Panc1 (cell line): ENCODE results near the gene PAX3. TPM values are rescaled to one million over a fixed set of nuclear protein-coding genes. Genes with fewer than 3 reads are reported as not detected.

Source experiments
- ATAC-seq: fragments of 200-7000 bp; cut with Tn5 transposase; 2 replicates; pipeline ENCODE4 v1.9.1; 2020; ENCODE audit warnings: mild to moderate bottlenecking, moderate library complexity
- BruUV-seq: library from RNA; stranded (reverse); fragments of 400-500 nt; replicated peaks from 2 replicates; lab custom pipeline; 2021; lab: Mats Ljungman, UMichigan
- CTCF ChIA-PET: fragments of 300-600 bp; sonication (Branson Sonifier 250); formaldehyde crosslinking; loops from one replicate; lab custom pipeline; 2022; ENCODE audit warnings: antibody characterized with exemption; lab: Charles Lee
- POLR2A ChIA-PET: fragments of 300-600 bp; sonication (Branson Sonifier 250); formaldehyde crosslinking; loops from one replicate; lab custom pipeline; 2022; ENCODE audit warnings: antibody characterized with exemption; lab: Charles Lee
- DNase-seq: peaks from one replicate; pipeline ENCODE4 v3.0.0-alpha.2; 2010; ENCODE audit warnings: low read depth, low spot score
- H3K27ac ChIP-seq: 2 replicates; pipeline ENCODE4 v1.5.1; 2011; ENCODE audit warnings: mild to moderate bottlenecking, low read length, inconsistent platforms
- H3K27me3 ChIP-seq: fragments of 200-500 bp; sonication (Bioruptor generic); 2 replicates; pipeline ENCODE4 v1.6.0; 2014; ENCODE audit warnings: low read length, inconsistent platforms; ENCODE audit not compliant: control insufficient read depth, insufficient read depth
- H3K36me3 ChIP-seq: fragments of 200-500 bp; sonication (Bioruptor generic); 2 replicates; pipeline ENCODE4 v1.5.1; 2014; ENCODE audit warnings: inconsistent platforms, mild to moderate bottlenecking, low read length, moderate library complexity; ENCODE audit not compliant: control insufficient read depth, insufficient read depth
- H3K4me1 ChIP-seq: 2 replicates; pipeline ENCODE4 v1.5.1; 2011; ENCODE audit warnings: inconsistent platforms, mild to moderate bottlenecking, low read length, moderate library complexity; ENCODE audit not compliant: control insufficient read depth, insufficient read depth
- H3K4me3 ChIP-seq, 2 experiments: 2 replicates each; pipeline ENCODE4 v1.5.1; 2011 to 2012; ENCODE audit warnings: low read depth in 2 of 2, low read length in 2 of 2, mild to moderate bottlenecking in 2 of 2, inconsistent platforms in 1 of 2, moderate library complexity in 1 of 2
- H3K9me3 ChIP-seq: fragments of 200-500 bp; sonication (Bioruptor generic); 2 replicates; pipeline ENCODE4 v1.5.1; 2014; ENCODE audit warnings: low read depth, mild to moderate bottlenecking, inconsistent platforms, low read length, moderate library complexity; ENCODE audit not compliant: control insufficient read depth, insufficient read depth
- CTCF ChIP-seq: fragments of 450-650 bp; IDR thresholded peaks from 2 replicates; pipeline ENCODE4 v1.5.1; 2017; ENCODE audit warnings: mild to moderate bottlenecking
- POLR2AphosphoS5 ChIP-seq: IDR thresholded peaks from 2 replicates; pipeline ENCODE4 v1.6.1; 2012; ENCODE audit warnings: mild to moderate bottlenecking, low read depth, low read length, moderate library complexity
- REST ChIP-seq, 2 experiments: IDR thresholded peaks; 2 replicates each; pipeline ENCODE4 v1.6.1; 2011 to 2012; ENCODE audit warnings: low read depth in 2 of 2, control low read depth in 1 of 2, low read length in 1 of 2, mild to moderate bottlenecking in 1 of 2, moderate library complexity in 1 of 2; ENCODE audit not compliant: insufficient read depth in 1 of 2
- SIN3A ChIP-seq: IDR thresholded peaks from 2 replicates; pipeline ENCODE4 v1.6.1; 2012; ENCODE audit warnings: low read depth, mild to moderate bottlenecking, low read length, moderate library complexity, borderline replicate concordance; ENCODE audit not compliant: insufficient read depth
- TCF7L2 ChIP-seq: IDR thresholded peaks from 2 replicates; pipeline ENCODE4 v1.6.1; 2011; ENCODE audit warnings: mild to moderate bottlenecking, low read depth, low read length, inconsistent platforms
- in situ Hi-C: cut with HindIII; loops from 2 replicates; pipeline ENCODE4 v1.10.0; 2016; ENCODE audit warnings: low sequenced_read_pairs, low pct_unique_long_range_greater_than_20kb
- intact Hi-C: fragments of 100-400 bp; cut with micrococcal nuclease; formaldehyde crosslinking; loops from one replicate; pipeline ENCODE4 v1.10.0; 2022; ENCODE audit not compliant: unreplicated experiment
- total RNA-seq: library from RNA; stranded (reverse); gene quantifications from one replicate; pipeline ENCODE4 v1.2.1, GENCODE V29; 2021; ENCODE audit not compliant: unreplicated experiment

PAX3 gene
- total RNA-seq, 1 experiment from 2014 or later = not detected

GRCh38 chr2:222288590-222289277, 10.1 kb downstream of the PAX3 start:
- Histone ChIP-seq H3K27ac (no peak overlapping the region), H3K36me3 (no peaks in the 10 kb centered on the region), H3K4me3 (no peak overlapping the region), H3K27me3 (peaks cover 31% of the 10 kb centered on the region), H3K9me3 (no peaks in the 10 kb centered on the region), H3K4me1 (no peaks in the 10 kb centered on the region)
- ATAC-seq (no peak), DNase-seq (no peak)
- intact Hi-C loops = no loop called here
- ChIA-PET CTCF (no interaction called here), POLR2A (no interaction called here)
- in situ Hi-C loops = no loop called here
- TF ChIP-seq CTCF (no peak), POLR2AphosphoS5 (no peak), SIN3A (no peak), TCF7L2 (no peak), REST (IDR thresholded peaks at IDR 0.05; ENCODE audit: insufficient read depth in 1 of 2, low read depth in 2 of 2, low read length in 1 of 2) (no peak)
- no TSS peak for BruUV-seq

GRCh38 chr2:222287862-222288479, 10.8 kb downstream of the PAX3 start:
- DNase-seq (no peak), ATAC-seq (no peak)
- Histone ChIP-seq H3K36me3 (no peaks in the 10 kb centered on the region), H3K27me3 (peaks cover 30% of the 10 kb centered on the region), H3K4me3 (no peak overlapping the region), H3K4me1 (no peaks in the 10 kb centered on the region), H3K27ac (no peak overlapping the region), H3K9me3 (no peaks in the 10 kb centered on the region)
- ChIA-PET CTCF (no interaction called here), POLR2A (no interaction called here)
- intact Hi-C loops (no loop called here), in situ Hi-C loops (no loop called here)
- BruUV-seq = no TSS peak
- TF ChIP-seq POLR2AphosphoS5 (no peak), REST (IDR thresholded peaks at IDR 0.05; ENCODE audit: insufficient read depth in 1 of 2, low read depth in 2 of 2, low read length in 1 of 2) (no peak), TCF7L2 (no peak)
